HEK293 (cell line): ENCODE measurements around the gene CTDSP2.

Experiments used
- CTCF ChIA-PET: fragments of 350-600 bp; formaldehyde crosslinking; extraction: SDS; loops from one replicate; lab custom pipeline; 2021; ENCODE audit warnings: antibody characterized with exemption; lab: Yijun Ruan, JAX
- POLR2A ChIA-PET: fragments of 300-600 bp; formaldehyde crosslinking; extraction: SDS; loops from one replicate; lab custom pipeline; 2020; ENCODE audit warnings: antibody characterized with exemption, inconsistent platforms; lab: Yijun Ruan, JAX
- H3K27ac ChIP-seq: fragments of 200-500 bp; sonication (Bioruptor generic); 2 replicates; pipeline ENCODE4 v1.5.1; 2014; ENCODE audit warnings: low read depth, low read length, control low read depth, inconsistent platforms; ENCODE audit errors: extremely low read depth
- H3K36me3 ChIP-seq, 2 experiments: fragments of 200-500 bp in 1 of 2; sonication (Bioruptor generic) in 1 of 2; 1 replicate in 1 of 2; 2 replicates in 1 of 2; pipeline ENCODE4 v1.5.1; 2014 to 2017; ENCODE audit warnings: inconsistent platforms in 2 of 2, low read length in 2 of 2; ENCODE audit not compliant: control insufficient read depth in 2 of 2, insufficient read depth in 1 of 2
- H3K4me1 ChIP-seq: fragments of 200-500 bp; sonication (Bioruptor generic); 2 replicates; pipeline ENCODE4 v1.5.1; 2014; ENCODE audit warnings: mild to moderate bottlenecking, low read length, inconsistent platforms; ENCODE audit not compliant: control insufficient read depth, insufficient read depth
- H3K4me3 ChIP-seq: 2 replicates; pipeline ENCODE4 v1.5.1; 2011; ENCODE audit warnings: low read depth, mild to moderate bottlenecking, control low read depth, low read length, moderate library complexity
- H3K9me3 ChIP-seq: fragments of 200-500 bp; sonication (Bioruptor generic); 2 replicates; pipeline ENCODE4 v1.5.1; 2014; ENCODE audit warnings: low read depth, low read length, inconsistent platforms; ENCODE audit not compliant: control insufficient read depth, insufficient read depth
- BCL11B ChIP-seq: fragments of 450-650 bp; formaldehyde crosslinking; IDR thresholded peaks from 2 replicates; pipeline ENCODE4 v1.5.1; 2016; ENCODE audit warnings: low read depth, missing biosample characterization, missing genetic modification characterization
- KLF7 ChIP-seq: fragments of 450-650 bp; formaldehyde crosslinking; IDR thresholded peaks from 2 replicates; pipeline ENCODE4 v1.5.1; 2016; ENCODE audit warnings: missing biosample characterization, missing genetic modification characterization, borderline replicate concordance
- KLF8 ChIP-seq: fragments of 450-650 bp; formaldehyde crosslinking; IDR thresholded peaks from 2 replicates; pipeline ENCODE4 v1.5.1; 2016; ENCODE audit warnings: missing biosample characterization, missing genetic modification characterization
- TCF7L2 ChIP-seq: IDR thresholded peaks from 2 replicates; pipeline ENCODE4 v1.6.1; 2011; ENCODE audit warnings: low read depth, mild to moderate bottlenecking, inconsistent platforms, low read length, moderate library complexity, borderline replicate concordance
- ZFP3 ChIP-seq: fragments of 450-650 bp; formaldehyde crosslinking; IDR thresholded peaks from 2 replicates; pipeline ENCODE4 v1.5.1; 2016; ENCODE audit warnings: low read depth, missing biosample characterization, missing genetic modification characterization
- ZNF391 ChIP-seq: fragments of 450-650 bp; formaldehyde crosslinking; IDR thresholded peaks from 2 replicates; pipeline ENCODE4 v1.5.1; 2016; ENCODE audit warnings: low read depth, missing biosample characterization, missing genetic modification characterization, borderline replicate concordance
- ZNF416 ChIP-seq: fragments of 450-650 bp; formaldehyde crosslinking; IDR thresholded peaks from 2 replicates; pipeline ENCODE4 v1.5.1; 2016; ENCODE audit warnings: missing biosample characterization, missing genetic modification characterization
- ZNF555 ChIP-seq: fragments of 450-650 bp; formaldehyde crosslinking; conservative IDR thresholded peaks from 2 replicates; pipeline ENCODE4 v1.5.1; 2017; ENCODE audit warnings: missing biosample characterization, mild to moderate bottlenecking, missing genetic modification characterization, inconsistent platforms
- ZNF571 ChIP-seq: fragments of 450-650 bp; formaldehyde crosslinking; IDR thresholded peaks from 2 replicates; pipeline ENCODE4 v1.5.0; 2017; ENCODE audit warnings: missing biosample characterization, missing genetic modification characterization
- ZNF596 ChIP-seq: fragments of 450-650 bp; IDR thresholded peaks from 2 replicates; pipeline ENCODE4 v1.5.0; 2018; ENCODE audit warnings: missing biosample characterization, mild to moderate bottlenecking, missing genetic modification characterization, moderate library complexity
- ZNF623 ChIP-seq: fragments of 450-650 bp; formaldehyde crosslinking; IDR thresholded peaks from 2 replicates; pipeline ENCODE4 v1.5.1; 2016; ENCODE audit warnings: missing biosample characterization, missing genetic modification characterization
- ZSCAN23 ChIP-seq: fragments of 450-650 bp; formaldehyde crosslinking; IDR thresholded peaks from 2 replicates; pipeline ENCODE4 v1.5.1; 2016; ENCODE audit warnings: missing biosample characterization, missing genetic modification characterization
- ZXDB ChIP-seq: fragments of 450-650 bp; formaldehyde crosslinking; IDR thresholded peaks from 2 replicates; pipeline ENCODE4 v1.5.1; 2016; ENCODE audit warnings: missing biosample characterization, missing genetic modification characterization
- TF ChIP-seq, protein P1 (sequence below): fragments of 450-650 bp; formaldehyde crosslinking; IDR thresholded peaks from 2 replicates; pipeline ENCODE4 v1.5.0; 2017; ENCODE audit warnings: missing biosample characterization, missing genetic modification characterization, borderline replicate concordance
- TF ChIP-seq, protein P2 (sequence below): fragments of 450-650 bp; formaldehyde crosslinking; IDR thresholded peaks from 2 replicates; pipeline ENCODE4 v1.5.1; 2016; ENCODE audit warnings: missing biosample characterization, missing genetic modification characterization
- TF ChIP-seq, protein P3 (sequence below): fragments of 450-650 bp; formaldehyde crosslinking; IDR thresholded peaks from 2 replicates; pipeline ENCODE4 v1.5.1; 2016; ENCODE audit warnings: missing biosample characterization, missing genetic modification characterization
- TF ChIP-seq, protein P4 (sequence below): fragments of 450-650 bp; formaldehyde crosslinking; IDR thresholded peaks from 2 replicates; pipeline ENCODE4 v1.5.1; 2016; ENCODE audit warnings: missing biosample characterization, missing genetic modification characterization, borderline replicate concordance
- TF ChIP-seq, protein P5 (sequence below): fragments of 450-650 bp; formaldehyde crosslinking; IDR thresholded peaks from 2 replicates; pipeline ENCODE4 v1.5.1; 2016; ENCODE audit warnings: missing biosample characterization, missing genetic modification characterization, low read depth

Gene CTDSP2

DNA sequence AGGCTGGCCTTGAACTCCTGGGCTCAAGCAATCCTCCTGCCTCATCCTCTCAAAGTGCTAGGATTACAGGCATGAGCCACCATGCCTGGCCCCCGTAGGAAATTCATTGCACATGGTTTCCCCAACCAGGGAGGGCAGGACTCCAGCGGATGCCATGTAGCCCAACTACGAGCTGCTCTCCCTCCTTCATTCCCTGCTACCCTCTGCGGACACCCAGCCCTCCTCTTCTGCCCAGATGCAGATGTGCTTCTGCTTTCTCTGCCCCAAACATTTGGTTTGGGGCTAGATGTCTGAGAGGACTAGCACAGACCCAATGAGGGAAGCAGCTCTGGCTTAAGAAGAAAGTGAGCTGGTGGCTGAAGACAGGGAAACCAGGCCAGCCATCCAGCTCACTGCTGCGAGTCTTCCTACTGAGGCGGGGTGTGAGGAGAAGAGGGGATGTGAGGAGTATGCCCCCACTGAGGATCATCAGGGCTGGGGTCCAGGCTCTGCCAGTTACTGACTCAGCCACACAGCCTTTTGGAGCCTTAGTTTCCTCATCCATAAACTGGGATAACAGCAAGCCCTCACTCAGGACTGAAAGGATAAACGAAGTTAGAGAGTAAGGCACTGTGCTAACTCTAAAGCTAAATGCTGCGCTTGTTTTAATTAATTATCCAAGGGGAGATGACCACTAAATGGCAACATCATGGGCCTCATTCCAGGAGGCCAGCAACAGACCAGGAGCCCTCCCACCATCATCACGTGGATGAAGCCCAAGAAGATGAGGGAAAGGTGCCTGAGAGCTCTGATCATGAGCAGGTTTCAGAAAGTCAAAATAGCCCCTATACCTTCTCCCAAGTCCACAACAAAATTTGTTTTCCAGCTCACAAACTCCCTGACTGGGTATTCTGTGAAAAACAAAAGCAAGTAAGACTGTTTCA is 10.9 kb downstream of the CTDSP2 start:
- TF ChIP-seq ZNF416 (tag by site-specific recombination) (no peak), BCL11B (tag by site-specific recombination) (no peak), ZXDB (no peak), TCF7L2 (no peak), ZSCAN23 (tag by site-specific recombination) (no peak), ZNF571 (no peak), ZNF555 (tag by site-specific recombination) (no peak)
- no peak overlapping the region for H3K4me3 ChIP-seq
- ChIA-PET CTCF (interaction anchor here (0.7 to 7.8 kb wide), 7 partner anchors 10 to 70 kb away, joined by 4 to 120 read pairs (median 6); no protein-coding TSS in a partner anchor), POLR2A (interaction anchor here (2.0 to 3.0 kb wide), 2 partner anchors 10 to 61 kb away, joined by 6 to 22 read pairs; partner anchors contain the start of gene CTDSP2)
- no peak overlapping the region; the same call in 1 of the 2 replicates for H3K27ac ChIP-seq
- peaks cover 38% of the 10 kb centered on the region for H3K4me1 ChIP-seq
- no peaks in the 10 kb centered on the region for H3K9me3 ChIP-seq
- H3K36me3 ChIP-seq: no peaks in the 10 kb centered on the region; a peak in 1 of 3 replicates

DNA sequence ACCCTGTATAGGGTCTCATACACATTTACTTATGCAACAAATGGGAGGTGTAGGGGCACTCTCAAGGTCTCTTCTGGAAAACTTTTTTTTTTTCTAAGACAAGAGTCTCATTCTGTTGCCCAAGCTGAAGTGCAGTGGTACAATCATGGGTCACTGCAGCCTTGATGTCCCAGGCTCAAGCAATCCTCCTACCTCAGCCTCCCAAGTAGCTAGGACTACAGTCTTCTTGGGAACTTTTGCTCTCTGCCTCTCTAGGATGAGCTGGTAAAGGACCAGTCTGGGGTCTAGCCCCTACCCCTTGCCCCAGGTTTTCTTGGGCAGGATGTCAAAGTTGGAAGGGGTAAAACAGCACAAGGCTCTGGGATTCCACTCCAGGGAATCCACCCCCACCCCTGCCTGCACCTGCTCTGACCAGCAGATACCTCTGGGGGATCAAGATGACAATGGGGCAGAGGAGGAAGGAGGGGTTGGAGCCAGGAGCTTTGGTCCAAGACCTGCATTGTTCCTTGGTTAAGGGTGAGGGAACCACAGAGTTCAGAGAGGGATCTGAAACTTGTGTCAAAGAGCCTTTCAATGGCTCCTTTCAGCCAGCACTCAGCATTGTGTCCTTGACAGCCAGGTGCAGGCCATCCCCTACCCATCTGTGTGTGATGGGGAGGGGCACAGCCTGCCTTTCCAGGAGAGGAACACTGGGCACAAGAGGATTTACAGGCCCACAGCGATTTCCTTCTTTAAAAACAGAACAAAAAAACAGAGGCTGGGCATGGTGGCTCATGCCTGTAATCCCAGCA is 12.2 kb downstream of the CTDSP2 start:
- peaks cover 0 to 7% of the 10 kb centered on the region in 2 experiments; a peak in 2 of 3 replicates for H3K36me3 ChIP-seq
- POLR2A ChIA-PET: interaction anchor here (0.6 kb wide), 1 partner anchor 12 kb away, joined by 5 read pairs; no protein-coding TSS in a partner anchor
- H3K27ac ChIP-seq: no peak overlapping the region
- CTCF ChIA-PET: interaction anchor here (0.7 to 7.8 kb wide), 5 partner anchors 31 to 71 kb away, joined by 3 to 120 read pairs (median 3); no protein-coding TSS in a partner anchor
- H3K4me1 ChIP-seq: peaks cover 27% of the 10 kb centered on the region
- H3K9me3 ChIP-seq: no peaks in the 10 kb centered on the region
- no peak overlapping the region for H3K4me3 ChIP-seq
- TF ChIP-seq ZFP3 (tag by site-specific recombination) (no peak), KLF7 (tag by site-specific recombination) (no peak), ZNF596 (tag by site-specific recombination) (no peak), KLF8 (no peak), ZNF391 (tag by site-specific recombination) (no peak), ZNF623 (tag by site-specific recombination) (no peak)
- TF ChIP-seq, protein P1, sequence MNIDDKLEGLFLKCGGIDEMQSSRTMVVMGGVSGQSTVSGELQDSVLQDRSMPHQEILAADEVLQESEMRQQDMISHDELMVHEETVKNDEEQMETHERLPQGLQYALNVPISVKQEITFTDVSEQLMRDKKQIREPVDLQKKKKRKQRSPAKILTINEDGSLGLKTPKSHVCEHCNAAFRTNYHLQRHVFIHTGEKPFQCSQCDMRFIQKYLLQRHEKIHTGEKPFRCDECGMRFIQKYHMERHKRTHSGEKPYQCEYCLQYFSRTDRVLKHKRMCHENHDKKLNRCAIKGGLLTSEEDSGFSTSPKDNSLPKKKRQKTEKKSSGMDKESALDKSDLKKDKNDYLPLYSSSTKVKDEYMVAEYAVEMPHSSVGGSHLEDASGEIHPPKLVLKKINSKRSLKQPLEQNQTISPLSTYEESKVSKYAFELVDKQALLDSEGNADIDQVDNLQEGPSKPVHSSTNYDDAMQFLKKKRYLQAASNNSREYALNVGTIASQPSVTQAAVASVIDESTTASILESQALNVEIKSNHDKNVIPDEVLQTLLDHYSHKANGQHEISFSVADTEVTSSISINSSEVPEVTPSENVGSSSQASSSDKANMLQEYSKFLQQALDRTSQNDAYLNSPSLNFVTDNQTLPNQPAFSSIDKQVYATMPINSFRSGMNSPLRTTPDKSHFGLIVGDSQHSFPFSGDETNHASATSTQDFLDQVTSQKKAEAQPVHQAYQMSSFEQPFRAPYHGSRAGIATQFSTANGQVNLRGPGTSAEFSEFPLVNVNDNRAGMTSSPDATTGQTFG (tag by site-specific recombination): no peak
- TF ChIP-seq, protein P2, sequence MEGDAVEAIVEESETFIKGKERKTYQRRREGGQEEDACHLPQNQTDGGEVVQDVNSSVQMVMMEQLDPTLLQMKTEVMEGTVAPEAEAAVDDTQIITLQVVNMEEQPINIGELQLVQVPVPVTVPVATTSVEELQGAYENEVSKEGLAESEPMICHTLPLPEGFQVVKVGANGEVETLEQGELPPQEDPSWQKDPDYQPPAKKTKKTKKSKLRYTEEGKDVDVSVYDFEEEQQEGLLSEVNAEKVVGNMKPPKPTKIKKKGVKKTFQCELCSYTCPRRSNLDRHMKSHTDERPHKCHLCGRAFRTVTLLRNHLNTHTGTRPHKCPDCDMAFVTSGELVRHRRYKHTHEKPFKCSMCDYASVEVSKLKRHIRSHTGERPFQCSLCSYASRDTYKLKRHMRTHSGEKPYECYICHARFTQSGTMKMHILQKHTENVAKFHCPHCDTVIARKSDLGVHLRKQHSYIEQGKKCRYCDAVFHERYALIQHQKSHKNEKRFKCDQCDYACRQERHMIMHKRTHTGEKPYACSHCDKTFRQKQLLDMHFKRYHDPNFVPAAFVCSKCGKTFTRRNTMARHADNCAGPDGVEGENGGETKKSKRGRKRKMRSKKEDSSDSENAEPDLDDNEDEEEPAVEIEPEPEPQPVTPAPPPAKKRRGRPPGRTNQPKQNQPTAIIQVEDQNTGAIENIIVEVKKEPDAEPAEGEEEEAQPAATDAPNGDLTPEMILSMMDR (tag by site-specific recombination): no peak
- TF ChIP-seq, protein P3, sequence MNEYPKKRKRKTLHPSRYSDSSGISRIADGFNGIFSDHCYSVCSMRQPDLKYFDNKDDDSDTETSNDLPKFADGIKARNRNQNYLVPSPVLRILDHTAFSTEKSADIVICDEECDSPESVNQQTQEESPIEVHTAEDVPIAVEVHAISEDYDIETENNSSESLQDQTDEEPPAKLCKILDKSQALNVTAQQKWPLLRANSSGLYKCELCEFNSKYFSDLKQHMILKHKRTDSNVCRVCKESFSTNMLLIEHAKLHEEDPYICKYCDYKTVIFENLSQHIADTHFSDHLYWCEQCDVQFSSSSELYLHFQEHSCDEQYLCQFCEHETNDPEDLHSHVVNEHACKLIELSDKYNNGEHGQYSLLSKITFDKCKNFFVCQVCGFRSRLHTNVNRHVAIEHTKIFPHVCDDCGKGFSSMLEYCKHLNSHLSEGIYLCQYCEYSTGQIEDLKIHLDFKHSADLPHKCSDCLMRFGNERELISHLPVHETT (tag by site-specific recombination): no peak
- TF ChIP-seq, protein P4, sequence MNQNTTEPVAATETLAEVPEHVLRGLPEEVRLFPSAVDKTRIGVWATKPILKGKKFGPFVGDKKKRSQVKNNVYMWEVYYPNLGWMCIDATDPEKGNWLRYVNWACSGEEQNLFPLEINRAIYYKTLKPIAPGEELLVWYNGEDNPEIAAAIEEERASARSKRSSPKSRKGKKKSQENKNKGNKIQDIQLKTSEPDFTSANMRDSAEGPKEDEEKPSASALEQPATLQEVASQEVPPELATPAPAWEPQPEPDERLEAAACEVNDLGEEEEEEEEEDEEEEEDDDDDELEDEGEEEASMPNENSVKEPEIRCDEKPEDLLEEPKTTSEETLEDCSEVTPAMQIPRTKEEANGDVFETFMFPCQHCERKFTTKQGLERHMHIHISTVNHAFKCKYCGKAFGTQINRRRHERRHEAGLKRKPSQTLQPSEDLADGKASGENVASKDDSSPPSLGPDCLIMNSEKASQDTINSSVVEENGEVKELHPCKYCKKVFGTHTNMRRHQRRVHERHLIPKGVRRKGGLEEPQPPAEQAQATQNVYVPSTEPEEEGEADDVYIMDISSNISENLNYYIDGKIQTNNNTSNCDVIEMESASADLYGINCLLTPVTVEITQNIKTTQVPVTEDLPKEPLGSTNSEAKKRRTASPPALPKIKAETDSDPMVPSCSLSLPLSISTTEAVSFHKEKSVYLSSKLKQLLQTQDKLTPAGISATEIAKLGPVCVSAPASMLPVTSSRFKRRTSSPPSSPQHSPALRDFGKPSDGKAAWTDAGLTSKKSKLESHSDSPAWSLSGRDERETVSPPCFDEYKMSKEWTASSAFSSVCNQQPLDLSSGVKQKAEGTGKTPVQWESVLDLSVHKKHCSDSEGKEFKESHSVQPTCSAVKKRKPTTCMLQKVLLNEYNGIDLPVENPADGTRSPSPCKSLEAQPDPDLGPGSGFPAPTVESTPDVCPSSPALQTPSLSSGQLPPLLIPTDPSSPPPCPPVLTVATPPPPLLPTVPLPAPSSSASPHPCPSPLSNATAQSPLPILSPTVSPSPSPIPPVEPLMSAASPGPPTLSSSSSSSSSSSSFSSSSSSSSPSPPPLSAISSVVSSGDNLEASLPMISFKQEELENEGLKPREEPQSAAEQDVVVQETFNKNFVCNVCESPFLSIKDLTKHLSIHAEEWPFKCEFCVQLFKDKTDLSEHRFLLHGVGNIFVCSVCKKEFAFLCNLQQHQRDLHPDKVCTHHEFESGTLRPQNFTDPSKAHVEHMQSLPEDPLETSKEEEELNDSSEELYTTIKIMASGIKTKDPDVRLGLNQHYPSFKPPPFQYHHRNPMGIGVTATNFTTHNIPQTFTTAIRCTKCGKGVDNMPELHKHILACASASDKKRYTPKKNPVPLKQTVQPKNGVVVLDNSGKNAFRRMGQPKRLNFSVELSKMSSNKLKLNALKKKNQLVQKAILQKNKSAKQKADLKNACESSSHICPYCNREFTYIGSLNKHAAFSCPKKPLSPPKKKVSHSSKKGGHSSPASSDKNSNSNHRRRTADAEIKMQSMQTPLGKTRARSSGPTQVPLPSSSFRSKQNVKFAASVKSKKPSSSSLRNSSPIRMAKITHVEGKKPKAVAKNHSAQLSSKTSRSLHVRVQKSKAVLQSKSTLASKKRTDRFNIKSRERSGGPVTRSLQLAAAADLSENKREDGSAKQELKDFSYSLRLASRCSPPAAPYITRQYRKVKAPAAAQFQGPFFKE (tag by site-specific recombination): no peak
- TF ChIP-seq, protein P5, sequence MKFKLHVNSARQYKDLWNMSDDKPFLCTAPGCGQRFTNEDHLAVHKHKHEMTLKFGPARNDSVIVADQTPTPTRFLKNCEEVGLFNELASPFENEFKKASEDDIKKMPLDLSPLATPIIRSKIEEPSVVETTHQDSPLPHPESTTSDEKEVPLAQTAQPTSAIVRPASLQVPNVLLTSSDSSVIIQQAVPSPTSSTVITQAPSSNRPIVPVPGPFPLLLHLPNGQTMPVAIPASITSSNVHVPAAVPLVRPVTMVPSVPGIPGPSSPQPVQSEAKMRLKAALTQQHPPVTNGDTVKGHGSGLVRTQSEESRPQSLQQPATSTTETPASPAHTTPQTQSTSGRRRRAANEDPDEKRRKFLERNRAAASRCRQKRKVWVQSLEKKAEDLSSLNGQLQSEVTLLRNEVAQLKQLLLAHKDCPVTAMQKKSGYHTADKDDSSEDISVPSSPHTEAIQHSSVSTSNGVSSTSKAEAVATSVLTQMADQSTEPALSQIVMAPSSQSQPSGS: no peak
